CD4-positive, alpha-beta T cell treated with Interleukin-6 for 4 hours (primary cell): ENCODE results near the gene COX20.

ENCODE experiments used
- DNase-seq: peaks from one replicate; pipeline ENCODE4 v3.0.0-alpha.2; 2020; ENCODE audit warnings: mixed read lengths

COX20 gene

GRCh38 chr1:244854166-244854565 lies 18.7 kb downstream of the COX20 start:
- DNase-seq: no peak

- DNase-seq: no peak
Measured at GRCh38 chr1:244854865-244855578, 19.6 kb downstream of the COX20 start.

GRCh38 chr1:244857761-244858160 lies 22.3 kb downstream of the COX20 start:
- no peak for DNase-seq

GRCh38 chr1:244858357-244858756 lies 22.9 kb downstream of the COX20 start:
- no peak for DNase-seq

- no peak for DNase-seq
Measured at GRCh38 chr1:244860078-244860477, 24.6 kb downstream of the COX20 start.

- DNase-seq: no peak
Measured at GRCh38 chr1:244860914-244861610, 25.6 kb downstream of the COX20 start.

- no peak for DNase-seq
Measured at GRCh38 chr1:244861683-244862082, 26.2 kb downstream of the COX20 start.

- DNase-seq: no peak
Measured at GRCh38 chr1:244862354-244862698, 26.9 kb downstream of the COX20 start.

GRCh38 chr1:244862699-244863490 lies 27.4 kb downstream of the COX20 start:
- peak; percentile 98 for DNase-seq

- DNase-seq: peak; percentile 42
Measured at GRCh38 chr1:244863491-244864252, 28.2 kb downstream of the COX20 start.

- peak; percentile 96 for DNase-seq
Measured at GRCh38 chr1:244864253-244865027, 29.0 kb downstream of the COX20 start, which contains the start of gene HNRNPU. Gene HNRNPU (minus strand): TSS chr1:244864543. CDS start chr1:244864307, 236 bp downstream.

GRCh38 chr1:244865028-244865371 lies 29.5 kb downstream of the COX20 start:
- DNase-seq: peak; percentile 52

GRCh38 chr1:244865820-244866219 lies 30.4 kb downstream of the COX20 start:
- DNase-seq: no peak

- DNase-seq: no peak
Measured at GRCh38 chr1:244866355-244866754, 30.9 kb downstream of the COX20 start.

- DNase-seq: no peak
Measured at GRCh38 chr1:244868484-244869363, 33.3 kb downstream of the COX20 start.

GRCh38 chr1:244869364-244869827 lies 33.9 kb downstream of the COX20 start:
- no peak for DNase-seq

GRCh38 chr1:244869950-244870349 lies 34.5 kb downstream of the COX20 start:
- no peak for DNase-seq

- DNase-seq: no peak
Measured at GRCh38 chr1:244874974-244875579, 39.6 kb downstream of the COX20 start.

- DNase-seq: no peak
Measured at GRCh38 chr1:244876228-244876910, 40.9 kb downstream of the COX20 start.

- no peak for DNase-seq
Measured at GRCh38 chr1:244878681-244879080, 43.2 kb downstream of the COX20 start.
